K562 (cell line): Measurements from ENCODE around the gene ARHGAP10. TPM values are rescaled to one million over a fixed set of nuclear protein-coding genes. Genes with fewer than 3 reads are reported as not detected.
A peak's percentile ranks its signal among the peaks of the same experiment; 100 is the strongest.

Experiments used
- ATAC-seq: fragments of 200-7000 bp; cut with Tn5 transposase; 3 replicates; pipeline ENCODE4 v1.9.1; 2020; ENCODE audit warnings: moderate library complexity
- BruUV-seq: library from RNA; stranded (reverse); fragments of 400-500 nt; replicated peaks from 2 replicates; lab custom pipeline; 2021; lab: Mats Ljungman, UMichigan
- CTCF ChIA-PET: fragments of 300-600 bp; formaldehyde crosslinking; extraction: SDS; loops from one replicate; lab custom pipeline; 2021; ENCODE audit warnings: low intra/inter-chr PET ratio; lab: Yijun Ruan, JAX
- POLR2A ChIA-PET: fragments of 300-600, 350-650 bp; sonication (Branson Sonifier 250); formaldehyde crosslinking; extraction: SDS; loops from one replicate; lab custom pipeline; 2021; ENCODE audit warnings: antibody characterized with exemption, inconsistent platforms; lab: Yijun Ruan, JAX
- DNase-seq, 4 experiments: peaks; one replicate each; pipeline versions ENCODE4 v3.0.0 to v3.0.0-alpha.2; 2011 to 2018; ENCODE audit warnings: low spot score in 3 of 4, mixed read lengths in 3 of 4; ENCODE audit errors: extremely low read depth in 1 of 4
- FAIRE-seq: peaks from 2 replicates; lab custom pipeline; 2011; peaks lifted over from hg19 to GRCh38; lab: Jason Lieb, UNC
- H2AFZ ChIP-seq: 2 replicates; pipeline ENCODE4 v1.6.0; 2011; ENCODE audit warnings: low read depth, low read length, control low read depth, inconsistent platforms
- H3K27ac ChIP-seq: fragments of 200-600 bp; 3 replicates; pipeline ENCODE4 v1.8.0; 2011; ENCODE audit warnings: low read depth, mild to moderate bottlenecking, control low read depth, inconsistent platforms, low read length, moderate library complexity, mixed read lengths; ENCODE audit errors: extremely low read depth
- H3K27me3 ChIP-seq, 2 experiments: fragments of 300-600 bp in 1 of 2; 2 replicates in 1 of 2; 3 replicates in 1 of 2; pipeline versions ENCODE4 v1.6.0 to v1.8.0; 2011; ENCODE audit warnings: inconsistent platforms in 2 of 2, low read length in 2 of 2, mild to moderate bottlenecking in 1 of 2, mixed read lengths in 1 of 2, moderate library complexity in 1 of 2; ENCODE audit not compliant: control insufficient read depth in 2 of 2, insufficient read depth in 2 of 2
- H3K36me3 ChIP-seq: fragments of 300-600 bp; 3 replicates; pipeline ENCODE4 v1.8.0; 2011; ENCODE audit warnings: mild to moderate bottlenecking, low read length, inconsistent platforms; ENCODE audit not compliant: control insufficient read depth, insufficient read depth
- H3K4me1 ChIP-seq, 2 experiments: fragments of 200-600 bp in 1 of 2; replicated peaks in 1 of 2; 2 replicates in 1 of 2; 3 replicates in 1 of 2; pipeline versions ENCODE4 v1.5.1 to v1.8.0; 2011; ENCODE audit warnings: inconsistent platforms in 2 of 2, low read length in 2 of 2, mild to moderate bottlenecking in 1 of 2, mixed read lengths in 1 of 2, moderate library complexity in 1 of 2; ENCODE audit not compliant: control insufficient read depth in 2 of 2, insufficient read depth in 2 of 2
- H3K4me2 ChIP-seq: 2 replicates; pipeline ENCODE4 v1.6.1; 2011; ENCODE audit warnings: low read length, control low read depth, inconsistent platforms, mixed read lengths; ENCODE audit not compliant: insufficient read depth
- H3K4me3 ChIP-seq: fragments of 200-600 bp; sonication (generic), shearing (Covaris generic); 2 replicates; pipeline ENCODE4 v1.5.1; 2016; ENCODE audit warnings: control low read depth, inconsistent platforms
- H3K79me2 ChIP-seq: fragments of 200-600 bp; 3 replicates; pipeline ENCODE4 v1.8.0; 2011; ENCODE audit warnings: low read length, inconsistent platforms; ENCODE audit not compliant: control insufficient read depth, insufficient read depth
- H3K9ac ChIP-seq, 2 experiments: 2 replicates each; pipeline versions ENCODE4 v1.6.0 to v1.6.1; 2011; ENCODE audit warnings: low read depth in 2 of 2, low read length in 2 of 2, control low read depth in 1 of 2, inconsistent platforms in 1 of 2, mild to moderate bottlenecking in 1 of 2, mixed read lengths in 1 of 2; ENCODE audit not compliant: insufficient read depth in 1 of 2
- H3K9me1 ChIP-seq: one replicate; pipeline ENCODE4 v1.6.0; 2011; ENCODE audit warnings: inconsistent platforms, mild to moderate bottlenecking, low read length, moderate library complexity; ENCODE audit not compliant: control insufficient read depth, insufficient read depth
- H3K9me3 ChIP-seq: replicated peaks from 2 replicates; pipeline ENCODE4 v1.5.1; 2011; ENCODE audit warnings: low read depth, low read length, inconsistent platforms; ENCODE audit not compliant: control insufficient read depth, insufficient read depth
- H4K20me1 ChIP-seq: replicated peaks from 2 replicates; pipeline ENCODE4 v1.6.1; 2011; ENCODE audit warnings: low read length, inconsistent platforms, mixed read lengths; ENCODE audit not compliant: control insufficient read depth, insufficient read depth
- ZBED1 ChIP-seq: IDR thresholded peaks from 2 replicates; pipeline ENCODE4 v1.6.1; 2014
- WGBS: fragments of 100-300 bp; shearing (Covaris generic); methylation state at CpG from one replicate; pipeline ENCODE4 v1.1.6; 2016; ENCODE audit warnings: low coverage, mixed read lengths; ENCODE audit not compliant: insufficient coverage; ENCODE audit errors: missing lambda C conversion rate; 5-methylcytosine and 5-hydroxymethylcytosine counted together
- in situ Hi-C: fragments of 300-500 bp; cut with MboI; formaldehyde crosslinking; loops from 4 replicates; pipeline ENCODE4 v1.15.0; 2018; ENCODE audit warnings: inconsistent platforms, mixed read lengths
- intact Hi-C: fragments of 100-400 bp; cut with micrococcal nuclease; formaldehyde crosslinking; loops from 2 replicates; pipeline ENCODE4 v1.14.2; 2022
- polyA plus RNA-seq, 8 experiments: library from polyadenylated mRNA; depleted of rRNA in 4 of 8; stranded (reverse) in 5 of 8; unstranded in 3 of 8; fragments of >200 nt; fragmentation: Nextera tagmentation in 2 of 8; fragmentation: Illumina TruSeq in 1 of 8; extraction: Ambion mirVana in 2 of 8; extraction: Trizol in 1 of 8; gene quantifications; 2 replicates each; pipeline versions ENCODE4 v1.2.1 to v1.2.3, GENCODE V29; 2011 to 2014; ENCODE audit warnings: inconsistent platforms in 1 of 8, missing spikeins in 1 of 8
- total RNA-seq, 7 experiments: library from RNA; depleted of rRNA in 6 of 7; stranded (reverse); fragments of >200 nt in 6 of 7; fragmentation: Illumina TruSeq in 2 of 7; extraction: Trizol in 2 of 7; gene quantifications; 2 replicates each; pipeline versions ENCODE4 v1.2.1 to v1.2.3, GENCODE V29; 2011 to 2021; ENCODE audit warnings: low replicate concordance in 1 of 7
- TF ChIP-seq, protein P1 (sequence below): sonication (generic); formaldehyde crosslinking; IDR thresholded peaks from 2 replicates; pipeline ENCODE4 v1.8.1; 2023; ENCODE audit warnings: mild to moderate bottlenecking, missing genetic modification reagents

Gene ARHGAP10
- total and polyA plus RNA-seq, 9 of the 15 experiments (the other 6 are each of a cell fraction or from before 2014, with no cell fraction given), result 0.03 to 0.22 (median 0.06) TPM; not detected in 3

DNA sequence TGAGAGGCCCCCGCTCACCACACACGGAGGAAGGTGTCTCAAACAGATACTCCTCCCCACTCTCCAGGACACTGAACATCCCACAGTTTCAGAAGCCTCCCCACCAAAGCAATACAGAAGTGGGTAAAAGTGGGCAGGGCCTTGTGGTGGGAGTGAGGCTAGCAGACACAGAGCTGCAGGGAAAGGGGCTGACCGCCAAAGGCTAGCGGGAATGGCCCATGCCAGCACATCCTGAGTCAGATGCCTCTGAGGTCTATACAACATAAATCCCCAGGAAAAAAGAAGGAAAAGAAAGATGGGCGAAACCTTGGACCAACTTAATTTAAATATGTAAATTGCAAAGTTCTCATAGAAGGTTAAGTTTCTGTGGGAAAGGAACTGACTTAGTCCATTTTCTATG lies 21.9 kb upstream of the ARHGAP10 start:
- no peak overlapping the region for H3K27ac ChIP-seq
- ATAC-seq, result peak; percentile 44
- H3K4me2 ChIP-seq, result no peak overlapping the region
- no peaks in the 10 kb centered on the region for H3K9me1 ChIP-seq
- H3K36me3 ChIP-seq, result no peaks in the 10 kb centered on the region
- no peak for FAIRE-seq
- H4K20me1 ChIP-seq, result no peaks in the 10 kb centered on the region
- H3K9me3 ChIP-seq, result no peaks in the 10 kb centered on the region
- no TSS peak for BruUV-seq
- H3K27me3 ChIP-seq, result no peaks in the 10 kb centered on the region; a peak in 1 of 5 replicates
- no peak overlapping the region for H3K4me3 ChIP-seq
- no peaks in the 10 kb centered on the region for H3K79me2 ChIP-seq
- no peak for DNase-seq
- H2AFZ ChIP-seq, result peak overlapping the region; percentile 79; the same call in 1 of the 2 replicates
- intact Hi-C loops, result no loop called here
- CTCF ChIA-PET, result no interaction called here
- TF ChIP-seq, protein P1, sequence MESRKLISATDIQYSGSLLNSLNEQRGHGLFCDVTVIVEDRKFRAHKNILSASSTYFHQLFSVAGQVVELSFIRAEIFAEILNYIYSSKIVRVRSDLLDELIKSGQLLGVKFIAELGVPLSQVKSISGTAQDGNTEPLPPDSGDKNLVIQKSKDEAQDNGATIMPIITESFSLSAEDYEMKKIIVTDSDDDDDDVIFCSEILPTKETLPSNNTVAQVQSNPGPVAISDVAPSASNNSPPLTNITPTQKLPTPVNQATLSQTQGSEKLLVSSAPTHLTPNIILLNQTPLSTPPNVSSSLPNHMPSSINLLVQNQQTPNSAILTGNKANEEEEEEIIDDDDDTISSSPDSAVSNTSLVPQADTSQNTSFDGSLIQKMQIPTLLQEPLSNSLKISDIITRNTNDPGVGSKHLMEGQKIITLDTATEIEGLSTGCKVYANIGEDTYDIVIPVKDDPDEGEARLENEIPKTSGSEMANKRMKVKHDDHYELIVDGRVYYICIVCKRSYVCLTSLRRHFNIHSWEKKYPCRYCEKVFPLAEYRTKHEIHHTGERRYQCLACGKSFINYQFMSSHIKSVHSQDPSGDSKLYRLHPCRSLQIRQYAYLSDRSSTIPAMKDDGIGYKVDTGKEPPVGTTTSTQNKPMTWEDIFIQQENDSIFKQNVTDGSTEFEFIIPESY (CRISPR knock-in tag), result peak; percentile 36; the same call in 1 of the 2 replicates
- TF ChIP-seq ZBED1, result no peak
- in situ Hi-C loops, result no loop called here
- no peaks in the 10 kb centered on the region for H3K4me1 ChIP-seq
- WGBS, result 52% methylated on average over 4 of the region's 5 CpGs
- POLR2A ChIA-PET, result no interaction called here
- H3K9ac ChIP-seq, result no peak overlapping the region
